Lung microvascular endothelial cell (primary cell): ENCODE results near the gene CROCC2. TPM values are rescaled to one million over a fixed set of nuclear protein-coding genes. Genes with fewer than 3 reads are reported as not detected.
A peak's percentile ranks its signal among the peaks of the same experiment; 100 is the strongest.

Experiments
- DNase-seq, 2 donors: peaks; one replicate each; pipeline versions ENCODE4 v3.0.0 to v3.0.0-alpha.2; 2010; ENCODE audit warnings: low read depth in 2 of 2
- total RNA-seq: library from RNA; depleted of rRNA; stranded (reverse); fragments of >200 nt; gene quantifications from 2 replicates; pipeline ENCODE4 v1.2.1, GENCODE V29; 2014

The CROCC2 gene
- total RNA-seq, 1 donor from 2014 or later, result not detected

DNA sequence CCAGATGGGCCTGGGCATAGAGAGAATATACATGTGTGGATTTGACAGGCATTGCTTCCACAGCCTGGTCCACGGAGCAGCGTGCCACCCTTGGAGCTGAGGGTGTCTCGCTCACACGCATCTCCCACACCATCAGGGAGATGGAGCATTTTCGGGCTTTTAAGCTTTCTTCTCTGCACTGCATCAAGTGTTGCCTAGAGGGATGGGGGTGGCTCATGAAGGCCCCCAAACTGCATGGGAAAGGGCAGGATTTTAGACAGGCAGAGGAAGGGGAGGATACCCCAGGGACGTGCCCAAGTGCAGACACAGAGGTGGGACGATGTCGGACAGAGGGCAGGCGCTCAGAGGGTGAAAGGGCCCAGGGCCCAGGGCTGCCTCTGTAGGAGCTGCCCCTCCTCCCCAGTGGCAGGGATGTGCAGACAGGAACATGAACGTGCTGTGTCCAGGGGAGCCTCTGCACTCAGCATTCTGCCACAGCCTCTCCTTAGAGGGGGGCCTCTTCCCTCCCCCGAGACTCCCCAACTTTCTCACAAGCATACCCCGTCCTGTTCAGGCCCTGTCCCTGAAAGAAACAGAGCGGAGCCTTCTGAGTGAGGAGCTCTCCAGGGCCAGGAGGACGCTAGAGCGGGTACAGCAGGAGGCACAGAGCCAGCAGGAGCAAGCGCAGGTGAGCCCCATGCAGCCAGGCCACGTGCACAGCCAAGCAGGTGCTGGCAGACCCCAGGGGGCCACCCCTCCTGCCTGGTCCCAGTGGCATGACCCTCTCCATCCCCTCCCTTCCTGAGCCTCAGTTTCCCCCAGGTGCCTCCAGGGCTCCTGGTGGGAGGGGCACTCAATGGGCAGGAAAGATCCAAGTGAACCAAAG, 49.4 kb downstream of the CROCC2 start:
- no peak for DNase-seq

DNA sequence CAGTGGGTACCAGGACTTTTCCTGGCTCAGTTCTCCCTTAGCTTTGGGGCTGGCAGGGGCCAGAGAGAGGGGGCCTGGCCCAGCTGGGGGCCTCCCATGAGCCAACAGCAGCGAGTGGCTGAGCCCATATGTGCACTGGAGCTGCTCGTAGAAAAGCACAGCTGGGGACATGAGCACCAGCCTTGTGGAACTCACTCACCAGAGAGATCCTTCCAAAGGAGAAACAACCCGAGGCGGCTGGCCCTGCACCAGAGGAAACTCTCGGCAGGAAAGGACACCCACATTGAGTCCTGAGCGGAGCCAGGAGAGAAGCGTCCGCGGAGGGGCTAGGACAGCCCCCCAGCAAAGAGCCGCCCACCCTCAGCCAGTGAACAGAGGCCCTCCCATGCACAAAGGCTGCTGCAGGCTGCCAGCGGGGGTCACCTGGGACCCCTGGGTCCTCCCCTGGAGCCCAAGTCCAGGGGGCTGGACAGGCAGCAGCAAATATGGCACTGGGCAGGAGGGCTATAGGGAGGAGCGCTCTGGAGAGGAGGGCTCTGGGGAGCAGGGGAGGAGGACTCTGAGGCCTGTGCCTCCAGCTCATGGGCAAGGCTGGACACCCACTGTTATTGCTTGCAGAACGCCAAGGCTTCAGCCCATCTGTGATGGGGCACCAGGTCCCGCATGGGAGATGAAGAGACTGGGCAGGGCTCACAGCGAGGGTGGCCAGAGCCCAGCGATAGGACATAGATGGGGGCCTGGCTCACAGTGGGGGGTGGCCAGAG, 50.2 kb downstream of the CROCC2 start:
- no peak for DNase-seq

DNA sequence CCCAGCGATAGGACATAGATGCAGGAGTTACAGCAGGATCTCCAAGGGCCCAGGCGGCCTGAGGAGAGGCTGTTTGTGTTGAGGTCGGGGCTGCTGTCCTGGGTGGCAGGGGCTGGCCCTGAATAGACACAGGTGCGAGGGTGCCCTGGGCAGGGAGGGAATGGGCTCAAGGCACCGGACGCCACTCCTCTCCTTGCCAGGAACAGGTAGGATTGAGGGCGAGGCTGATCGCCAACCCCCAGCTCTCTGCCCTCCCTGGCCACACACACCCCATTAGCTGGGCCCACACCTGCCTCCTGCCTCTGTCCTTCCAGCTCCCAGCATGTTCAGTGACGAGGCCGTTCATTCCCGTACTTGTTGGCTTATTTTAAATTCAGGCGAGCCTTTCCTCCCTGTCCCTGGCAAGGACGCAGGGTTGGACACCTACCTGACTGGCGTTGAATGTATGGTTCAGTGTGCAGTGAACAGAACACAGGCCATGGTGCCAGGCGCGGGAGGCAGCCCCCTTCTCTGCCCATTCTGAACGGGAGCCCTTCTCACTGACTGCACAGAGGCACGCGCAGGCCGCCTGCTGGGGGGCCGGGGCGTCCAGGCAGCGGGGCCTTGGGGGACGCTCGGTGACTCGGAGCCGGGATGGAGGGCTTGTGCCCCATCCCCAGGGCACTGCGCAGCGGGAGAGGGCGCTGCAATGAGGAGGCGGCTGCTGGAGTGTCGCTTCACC, 51.0 kb downstream of the CROCC2 start:
- DNase-seq, result no peak

DNA sequence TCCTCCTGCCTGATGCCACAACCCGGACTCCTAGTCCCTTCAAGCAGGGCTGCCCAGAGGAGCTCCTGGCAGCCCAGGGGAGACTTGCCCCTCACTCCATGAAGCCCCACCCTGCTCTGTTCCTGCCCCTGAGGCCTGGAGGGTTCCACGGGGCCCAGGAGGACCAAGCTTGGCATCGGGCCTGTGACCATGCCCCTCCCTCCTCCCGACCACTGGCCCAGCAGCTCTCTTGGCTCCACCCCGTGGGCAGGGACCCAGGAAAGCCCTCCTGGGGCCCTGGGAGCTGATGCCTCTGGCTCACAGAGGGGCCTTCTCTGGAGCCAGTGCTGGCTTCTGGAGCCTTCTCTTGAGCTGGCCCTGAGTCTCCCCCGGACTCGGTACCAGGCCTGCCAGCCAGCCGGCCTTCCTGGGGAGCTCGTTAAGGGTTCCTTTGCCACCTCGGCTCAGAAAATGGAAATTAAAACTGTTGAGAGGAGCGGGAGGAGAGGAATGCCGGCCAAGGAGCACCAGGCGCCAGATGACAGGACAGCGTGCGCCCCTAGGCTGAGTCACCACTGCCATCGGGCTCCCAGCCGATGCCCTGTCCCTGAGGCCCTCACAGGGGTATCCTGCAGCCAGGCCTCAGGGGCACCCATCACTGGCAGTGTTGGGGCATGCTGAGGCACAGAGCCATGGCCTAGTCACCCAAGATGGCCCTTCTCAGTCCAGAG, 51.7 kb downstream of the CROCC2 start:
- DNase-seq, result no peak

DNA sequence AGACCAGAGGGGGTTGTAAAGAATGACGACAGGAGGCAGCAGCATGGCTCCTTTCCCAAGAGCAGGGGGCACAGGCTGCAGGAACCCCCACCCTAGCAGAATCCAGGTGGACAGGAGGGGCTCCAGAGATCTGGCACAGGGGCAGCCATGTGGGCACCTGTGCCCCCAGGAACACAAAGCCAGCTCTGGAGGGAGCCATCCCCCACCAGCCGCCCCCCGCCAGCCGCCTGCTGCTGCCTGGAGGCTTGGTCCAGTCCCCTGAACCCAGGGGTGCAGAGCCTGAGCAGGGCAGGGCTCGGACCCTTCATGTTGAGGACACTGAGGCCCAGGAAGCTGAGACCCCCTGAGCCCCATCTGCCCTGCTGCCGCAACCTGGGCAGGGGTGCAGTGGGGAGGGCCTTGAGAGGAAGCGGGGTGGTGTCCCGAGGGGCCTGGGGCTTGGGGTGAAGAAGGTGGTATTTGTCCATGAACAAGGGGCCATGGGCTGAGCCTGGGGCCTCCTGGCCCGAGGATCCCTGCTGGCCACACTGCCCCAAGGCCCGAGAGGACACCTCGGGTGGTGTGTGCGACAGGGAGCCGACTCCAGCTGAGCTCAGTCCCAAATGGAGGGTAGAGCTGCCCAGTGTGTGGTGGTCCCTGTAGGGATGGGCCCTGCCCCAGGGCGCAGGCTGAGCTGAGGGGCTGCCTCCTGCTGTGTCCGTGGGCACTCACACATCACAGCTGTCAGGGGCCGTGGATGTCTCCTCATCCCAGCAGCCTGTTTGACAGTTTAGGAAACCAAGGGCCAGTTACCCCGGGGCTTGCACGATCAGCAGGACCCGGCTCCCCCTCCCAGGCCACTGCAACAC, 52.5 kb downstream of the CROCC2 start:
- DNase-seq, result no peak

DNA sequence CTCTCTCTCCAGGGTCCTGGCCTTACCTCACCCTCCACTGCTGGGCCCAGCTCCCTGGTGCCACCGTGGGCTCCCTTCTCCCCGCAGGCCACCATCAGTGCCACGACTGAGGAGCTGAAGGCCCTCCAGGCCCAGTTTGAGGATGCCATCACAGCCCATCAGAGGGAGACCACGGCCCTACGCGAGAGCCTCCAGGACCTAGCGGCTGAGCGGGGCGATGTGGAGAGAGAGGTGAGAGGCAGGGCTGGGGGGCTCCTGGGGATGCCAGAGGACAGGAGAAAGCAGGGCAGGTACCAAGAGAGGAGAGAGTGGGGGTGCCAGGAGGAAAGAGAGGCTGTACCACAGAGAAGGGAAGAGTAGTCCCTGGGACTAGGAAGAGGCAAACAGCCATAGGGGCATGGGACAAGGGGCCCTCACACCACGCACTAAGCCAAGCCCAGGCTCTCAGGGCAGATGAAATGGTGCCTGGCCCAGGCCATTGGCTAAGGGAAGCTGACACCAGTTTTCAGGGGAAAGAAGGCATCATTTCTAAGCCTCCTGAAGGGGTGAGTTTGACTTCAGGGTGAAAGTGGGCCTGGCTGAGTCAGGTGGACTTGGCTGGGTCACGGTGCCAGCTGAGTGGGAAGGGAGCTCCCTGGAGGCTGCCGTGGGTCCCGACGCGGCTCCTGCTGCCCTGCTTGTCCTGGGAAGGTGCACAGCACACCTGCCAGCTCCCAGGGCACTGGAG, 53.2 kb downstream of the CROCC2 start:
- no peak for DNase-seq

DNA sequence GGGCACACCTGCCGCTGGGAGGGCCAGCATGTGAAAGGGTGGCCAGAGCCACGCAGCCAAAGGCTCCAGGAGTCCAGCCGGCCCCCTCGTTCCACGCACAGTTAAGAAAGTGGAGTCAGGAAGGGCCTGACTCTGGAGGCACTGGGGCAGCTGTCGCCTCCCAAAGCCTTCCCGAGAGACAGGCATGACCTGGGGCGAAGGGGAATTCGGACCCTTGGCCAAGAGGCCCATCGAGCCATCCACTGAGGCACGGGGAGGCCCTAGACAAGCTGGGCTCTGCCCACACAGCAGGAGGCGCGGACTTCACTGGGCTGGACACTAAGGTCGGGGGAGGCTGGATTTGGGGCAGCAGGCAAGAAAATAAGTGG, 53.8 kb downstream of the CROCC2 start:
- DNase-seq, result no peak

DNA sequence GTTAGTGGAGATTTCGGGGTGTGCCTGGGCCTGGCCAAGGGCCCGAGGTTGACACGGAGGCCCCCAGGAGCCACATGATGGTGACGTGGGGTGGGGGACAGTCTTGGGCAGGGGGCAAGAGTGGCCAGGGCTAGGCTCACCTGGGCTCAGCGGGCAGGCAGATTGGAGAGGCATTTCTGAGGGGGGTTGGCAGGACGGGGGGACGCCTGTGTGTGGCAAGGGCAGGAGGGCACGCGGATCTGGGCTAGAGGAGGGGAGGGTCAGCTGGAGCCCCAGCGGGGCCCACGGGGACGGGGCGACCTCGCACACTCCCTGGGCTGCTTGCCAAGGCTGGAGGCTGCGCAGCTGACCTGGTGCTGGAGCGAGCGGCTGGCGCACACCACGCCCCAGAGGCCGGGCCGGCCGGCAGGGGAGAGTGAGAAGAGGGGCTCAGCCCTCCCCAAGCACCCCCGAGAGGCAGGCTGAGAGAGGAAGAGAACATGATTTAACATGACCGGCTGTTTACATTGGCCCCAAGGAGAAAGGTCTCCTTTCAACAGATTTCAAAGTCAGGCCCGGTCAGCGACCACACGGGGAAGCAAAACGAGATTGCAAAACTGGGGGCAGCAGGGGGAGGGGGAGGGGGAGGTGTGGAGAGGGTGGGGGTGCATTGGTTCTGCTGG, 54.3 kb downstream of the CROCC2 start:
- peak in 1 of 2 donors; percentile 62 for DNase-seq

DNA sequence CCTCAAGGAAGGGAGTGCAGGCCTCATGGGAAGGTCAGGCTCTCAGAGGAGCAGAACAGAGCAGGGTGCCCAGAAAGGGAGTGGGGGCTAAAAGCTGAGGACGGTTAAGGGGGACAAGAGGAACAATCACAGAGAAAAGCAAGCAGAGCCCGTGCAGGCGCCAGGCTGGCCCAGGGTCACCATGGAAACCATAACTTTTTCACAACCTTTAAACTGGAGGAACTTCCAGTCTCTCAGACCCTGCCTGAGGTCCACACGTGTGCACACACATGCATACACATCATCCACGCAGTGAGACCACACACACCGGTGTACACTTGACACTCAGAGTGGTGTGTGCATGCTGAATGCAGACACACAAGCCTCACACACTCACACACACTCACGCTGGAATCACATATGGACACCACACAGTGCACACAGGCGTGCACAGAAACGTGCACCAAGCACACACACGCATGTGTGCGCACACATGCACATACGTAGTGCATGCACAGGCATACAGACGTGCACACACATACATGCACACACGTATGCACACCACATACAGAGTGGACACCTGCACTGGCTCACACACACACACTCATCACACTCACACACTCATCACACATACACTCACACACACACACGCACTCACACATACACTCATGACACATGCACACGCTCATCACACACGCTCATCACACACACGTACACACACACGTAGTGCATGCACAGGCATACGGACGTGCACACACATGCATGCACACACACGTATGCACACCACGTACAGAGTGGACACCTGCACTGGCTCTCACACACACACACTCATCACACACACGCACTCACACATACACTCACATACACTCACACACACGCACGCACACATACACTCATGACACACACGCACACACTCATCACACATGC, 55.1 kb downstream of the CROCC2 start:
- no peak for DNase-seq

DNA sequence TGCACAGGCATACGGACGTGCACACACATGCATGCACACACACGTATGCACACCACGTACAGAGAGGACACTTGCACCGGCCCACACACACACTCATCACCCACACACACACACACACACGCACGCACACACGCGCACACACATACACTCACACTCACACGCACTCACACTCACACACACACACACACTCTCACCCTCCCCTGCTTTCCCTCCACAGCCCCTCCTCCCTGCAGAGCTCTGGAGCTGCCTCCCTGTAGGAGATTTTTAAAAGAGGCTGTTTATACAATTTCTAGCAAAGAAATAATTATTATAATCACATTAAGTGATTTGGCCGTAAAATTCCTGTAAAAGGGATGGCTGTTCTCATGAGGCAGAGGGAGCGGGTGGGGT, 55.8 kb downstream of the CROCC2 start:
- DNase-seq, result peak in 1 of 2 donors; percentile 34

DNA sequence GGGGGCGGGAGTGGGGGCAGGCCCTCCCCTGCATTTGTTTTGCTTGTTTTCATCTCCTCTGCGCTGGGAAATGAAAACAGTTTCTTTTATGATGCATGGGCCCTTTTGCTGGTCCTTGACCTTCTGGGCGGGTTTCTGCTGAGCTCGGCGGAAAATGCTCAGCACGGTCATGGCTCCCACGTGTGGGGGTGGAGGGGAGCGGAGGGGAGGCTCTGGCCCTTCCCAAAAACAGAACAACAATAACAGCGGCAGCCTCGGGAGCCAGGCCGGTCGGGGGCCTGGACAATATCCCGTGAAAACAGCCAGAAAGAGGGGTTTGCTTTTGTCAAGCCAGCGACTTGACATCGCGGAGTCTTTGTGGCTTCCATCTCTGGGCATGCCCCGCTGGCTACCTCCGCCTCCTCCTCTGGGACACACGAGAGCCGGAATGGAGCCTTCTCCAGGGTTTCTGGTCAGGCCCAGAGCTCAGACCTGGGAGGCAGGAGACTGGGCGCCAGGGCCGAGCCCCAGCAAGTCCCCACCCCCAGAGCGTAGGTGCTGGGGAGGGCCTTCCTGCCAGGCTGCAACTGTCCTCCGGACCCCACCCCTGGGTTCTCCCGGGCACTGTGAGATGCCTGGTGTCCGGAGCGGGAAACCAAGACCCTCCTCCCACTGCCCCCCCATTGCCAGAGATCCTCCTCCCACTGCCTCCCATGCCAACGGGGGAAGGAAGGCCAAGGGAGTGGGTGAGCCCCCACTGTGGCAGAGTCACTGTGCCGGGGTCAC, 56.3 kb downstream of the CROCC2 start:
- DNase-seq, result peak in 1 of 2 donors; percentile 74

DNA sequence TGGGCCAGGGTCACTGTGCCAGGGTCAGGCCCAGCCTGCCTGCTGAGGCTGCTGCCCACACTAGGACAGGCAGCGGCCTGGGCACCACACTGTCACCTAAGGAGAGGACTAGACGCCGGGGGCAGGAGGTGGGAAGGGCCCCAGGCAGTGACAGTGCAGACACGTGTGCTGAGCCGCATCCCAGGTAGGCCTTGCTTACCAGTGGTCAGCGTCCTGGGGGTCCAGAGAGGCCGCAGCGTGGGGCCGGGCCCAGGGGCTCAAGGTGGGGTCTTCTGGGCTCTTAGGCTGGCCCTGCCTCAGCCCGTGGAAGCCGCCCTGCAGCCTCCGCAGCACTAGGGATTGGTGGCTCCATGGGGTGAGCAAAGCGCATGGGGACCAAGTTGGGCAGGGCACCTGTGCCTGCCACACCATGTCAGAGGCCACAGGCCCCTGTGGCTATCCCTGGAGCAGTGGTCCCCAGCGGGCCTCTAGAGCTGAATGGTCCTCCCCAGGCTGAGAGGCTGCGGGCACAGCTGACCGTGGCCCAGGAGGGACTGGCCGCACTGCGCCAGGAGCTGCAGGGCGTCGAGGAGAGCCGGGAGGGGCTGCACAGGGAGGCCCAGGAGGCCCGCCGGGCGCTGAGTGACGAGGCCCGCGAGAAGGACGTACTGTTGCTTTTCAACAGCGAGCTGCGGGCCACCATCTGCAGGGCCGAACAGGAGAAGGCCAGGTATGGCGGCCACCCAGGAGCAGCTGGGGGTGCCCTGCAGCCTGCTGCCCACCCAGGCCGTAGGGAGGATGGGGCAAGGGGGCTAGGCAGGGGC, 57.1 kb downstream of the CROCC2 start:
- no peak for DNase-seq

DNA sequence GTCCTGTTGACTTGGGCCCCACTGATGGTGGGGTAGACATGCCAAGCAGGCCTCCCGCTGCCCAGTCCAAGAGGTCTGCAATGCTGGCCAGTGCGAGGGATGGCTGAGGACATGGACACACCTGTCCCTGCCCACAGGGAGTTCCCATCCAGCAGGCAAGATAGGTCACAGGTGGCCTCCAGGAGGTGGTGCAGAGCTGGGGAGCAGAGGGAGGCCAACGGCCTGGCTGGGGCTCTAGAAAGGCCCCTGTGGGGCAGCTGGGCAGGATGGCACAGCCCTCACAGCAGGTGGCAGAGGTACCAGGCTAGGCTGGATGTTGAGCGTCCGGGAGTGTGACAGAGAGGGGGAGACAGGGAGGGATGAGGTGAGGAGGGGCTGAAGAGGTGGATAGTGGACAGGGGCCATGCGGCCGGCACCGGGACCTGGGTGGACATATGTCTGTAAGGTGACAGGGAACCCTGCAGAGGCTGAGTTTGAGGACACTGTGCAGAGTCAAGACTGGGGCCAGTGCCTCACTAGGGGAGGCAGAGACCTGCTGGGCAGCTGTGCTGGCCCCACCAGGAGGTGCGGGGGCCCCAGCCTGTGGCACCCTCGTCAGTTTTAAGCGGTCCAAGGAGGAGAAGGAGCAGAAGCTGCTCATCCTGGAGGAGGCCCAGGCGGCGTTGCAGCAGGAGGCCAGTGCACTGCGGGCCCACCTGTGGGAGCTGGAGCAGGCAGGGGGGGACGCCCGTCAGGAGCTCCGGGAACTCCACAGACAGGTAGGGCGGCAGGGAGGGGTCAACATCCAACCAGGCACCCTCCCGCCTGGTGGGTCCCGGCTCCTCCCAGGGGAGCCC, 58.0 kb downstream of the CROCC2 start:
- DNase-seq, result no peak

DNA sequence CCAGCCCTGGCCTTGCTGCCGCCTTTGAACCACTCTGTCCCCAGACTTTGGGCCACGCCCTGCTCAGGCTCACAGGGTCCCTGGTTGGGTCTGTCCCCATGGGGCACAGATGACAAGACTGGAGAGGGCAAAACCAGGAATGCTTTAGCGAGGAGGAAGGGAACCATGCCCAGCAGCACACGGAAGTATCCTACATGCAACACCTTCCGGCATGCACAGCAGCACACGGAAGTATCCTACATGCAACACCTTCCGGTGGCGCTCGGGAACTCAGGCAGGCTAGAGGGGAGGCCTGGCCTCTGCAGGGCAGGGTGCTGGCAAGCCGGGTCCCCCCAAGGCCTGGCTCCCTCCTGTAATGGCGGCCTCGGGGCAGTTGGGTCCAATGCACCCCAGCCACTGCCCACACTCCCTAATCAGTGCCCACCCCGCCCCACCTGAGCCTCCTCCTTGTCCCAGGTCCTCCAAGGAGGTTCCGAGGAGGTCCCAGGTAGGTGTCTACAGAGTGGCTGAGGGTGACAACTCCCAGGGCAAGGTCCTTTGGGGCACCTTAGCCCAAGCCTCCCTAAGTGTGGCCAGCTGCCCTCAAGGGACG, 58.7 kb downstream of the CROCC2 start:
- no peak for DNase-seq

DNA sequence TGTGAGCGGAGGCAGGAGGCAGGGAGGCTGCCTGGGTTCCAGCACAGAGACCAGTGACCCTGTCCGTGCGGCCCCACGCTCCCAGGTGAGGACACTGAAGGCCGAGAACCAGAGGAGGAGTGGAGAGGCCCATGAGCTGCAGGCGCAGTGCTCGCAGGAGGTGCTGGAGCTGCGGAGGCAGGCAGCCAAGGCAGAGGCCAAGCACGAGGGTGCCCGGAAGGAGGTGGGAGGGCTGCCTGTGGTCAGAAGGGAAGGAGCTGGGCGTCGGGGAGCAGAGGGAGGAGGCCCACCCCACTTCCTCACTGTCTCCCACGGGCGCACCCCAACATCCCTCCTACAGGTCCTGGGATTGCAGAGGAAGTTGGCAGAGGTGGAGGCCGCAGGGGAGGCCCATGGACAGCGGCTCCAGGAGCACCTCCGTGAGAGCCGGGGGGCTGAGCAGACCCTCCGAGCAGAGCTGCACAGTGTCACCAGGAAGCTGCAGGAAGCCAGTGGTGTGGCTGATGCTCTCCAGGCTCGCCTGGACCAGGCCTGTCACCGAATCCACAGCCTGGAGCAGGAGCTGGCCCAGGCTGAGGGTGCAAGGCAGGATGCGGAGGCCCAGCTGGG, 59.3 kb downstream of the CROCC2 start:
- no peak for DNase-seq
